Spleen (tissue), 7 donors: ENCODE data around the gene ANKS4B.

Experiments
- CTCF ChIP-seq, 11 experiments: fragments of 200-600 bp in 7 of 11; fragments of 450-650 bp in 4 of 11; sonication (generic) in 4 of 11; IDR thresholded peaks in 8 of 11; conservative IDR thresholded peaks in 3 of 11; 1 replicate in 7 of 11; 2 replicates in 4 of 11; pipeline versions ENCODE4 v1.4.0 to v1.8.0; 2016 to 2021; ENCODE audit warnings: antibody characterized with exemption in 11 of 11, inconsistent platforms in 4 of 11, mild to moderate bottlenecking in 1 of 11
- POLR2A ChIP-seq, 3 donors: fragments of 450-650 bp; IDR thresholded peaks; one replicate each; pipeline ENCODE4 v1.5.1; 2017; ENCODE audit warnings: antibody characterized with exemption in 3 of 3, mild to moderate bottlenecking in 1 of 3
- POLR2AphosphoS5 ChIP-seq, 3 donors: sonication (generic); formaldehyde crosslinking; IDR thresholded peaks; one replicate each; pipeline ENCODE4 v1.5.1; 2017; ENCODE audit warnings: antibody characterized with exemption in 3 of 3
- donor health status: DM: no; HTN: no; CAD: no; lungs with moderate emphysema.
- donor health status: DM: no; HTN: no; CAD: no.
- donor health status: DM: no; HTN: no; CAD: no.

GRCh38 chr16:21227866-21228265 lies 5.6 kb upstream of the ANKS4B start:
- TF ChIP-seq POLR2A (IDR thresholded peaks at IDR 0.05) (no peak), CTCF (IDR thresholded peaks at IDR 0.05 in 8 of 11, conservative IDR thresholded peaks at IDR 0.05 in 3 of 11) (no peak), POLR2AphosphoS5 (IDR thresholded peaks at IDR 0.05) (no peak)
